Measurements from ENCODE around the gene PTPRG. TPM values are rescaled to one million over a fixed set of nuclear protein-coding genes. Genes with fewer than 3 reads are reported as not detected.

PTPRG gene
- total and polyA plus RNA-seq, 12 donors = 6.3 to 119 (median 72.2) TPM

DNA sequence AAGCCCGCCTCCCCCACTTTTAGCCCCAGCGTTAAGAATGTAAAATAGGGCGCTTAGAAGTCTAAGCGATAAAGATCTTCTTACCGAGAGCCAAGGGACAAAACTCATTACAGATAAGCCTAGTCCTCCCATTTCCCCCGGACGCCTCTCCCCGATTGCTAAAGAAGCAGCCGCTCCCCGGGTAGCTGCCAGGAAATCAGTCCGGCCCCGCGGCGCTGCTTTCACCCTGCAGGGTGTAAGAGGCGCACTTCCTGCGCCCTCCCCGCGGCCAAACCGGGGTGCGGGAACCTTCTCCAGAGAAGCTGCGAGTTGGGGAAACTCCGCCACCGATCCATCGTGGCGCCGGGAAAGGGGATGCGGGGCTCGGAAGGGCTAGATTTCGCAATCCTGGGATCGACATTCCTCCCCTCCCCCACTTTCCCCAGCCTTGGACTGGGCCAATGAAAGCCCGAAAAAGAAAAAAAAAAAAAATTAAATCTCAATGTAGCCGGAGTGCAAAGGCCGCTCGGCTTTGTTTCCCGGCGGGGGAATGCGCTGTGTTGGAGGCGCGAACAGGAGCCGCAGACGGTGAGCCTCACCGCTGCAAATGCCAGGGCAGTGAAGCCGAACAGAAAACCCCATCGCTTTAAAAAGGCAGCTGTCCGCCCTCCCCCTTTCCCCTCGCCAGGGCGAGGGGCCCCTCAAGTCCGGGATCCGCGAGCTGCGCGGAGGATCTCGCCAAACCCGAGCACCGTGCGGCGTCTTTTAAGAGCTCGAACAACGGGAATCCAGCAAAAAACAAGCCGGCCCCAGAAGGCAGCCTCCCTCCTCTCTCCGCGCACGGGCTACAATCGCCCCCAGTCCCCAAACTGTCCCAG is 626 bp upstream of the PTPRG start:
- DNase-seq = peak; percentile 84 to 93 (median 91)
- Histone ChIP-seq H3K4me3 (peak overlapping the region; percentile 21 to 93 (median 68)), H3K4me1 (replicated peaks in 1 of 2) (peaks cover 0 to 19% of the 10 kb centered on the region in 2 donors), H3K27ac (peak overlapping the region; percentile 89 to 97 (median 94)), H3K9me3 (replicated peaks in 1 of 3) (no peaks in the 10 kb centered on the region), H3K36me3 (replicated peaks in 1 of 2) (no peaks in the 10 kb centered on the region), H3K27me3 (no peaks in the 10 kb centered on the region)
- intact Hi-C loops (cut with DNase I) = loop anchor here (5.0 to 10.0 kb wide), 6 partner anchors 74 to 627 kb away; no protein-coding TSS in a partner anchor
- 0 to 1% (median 1%) methylated on average over 29 to 64 of the region's 64 CpGs for WGBS, 4 donors
- TF ChIP-seq, protein P1, sequence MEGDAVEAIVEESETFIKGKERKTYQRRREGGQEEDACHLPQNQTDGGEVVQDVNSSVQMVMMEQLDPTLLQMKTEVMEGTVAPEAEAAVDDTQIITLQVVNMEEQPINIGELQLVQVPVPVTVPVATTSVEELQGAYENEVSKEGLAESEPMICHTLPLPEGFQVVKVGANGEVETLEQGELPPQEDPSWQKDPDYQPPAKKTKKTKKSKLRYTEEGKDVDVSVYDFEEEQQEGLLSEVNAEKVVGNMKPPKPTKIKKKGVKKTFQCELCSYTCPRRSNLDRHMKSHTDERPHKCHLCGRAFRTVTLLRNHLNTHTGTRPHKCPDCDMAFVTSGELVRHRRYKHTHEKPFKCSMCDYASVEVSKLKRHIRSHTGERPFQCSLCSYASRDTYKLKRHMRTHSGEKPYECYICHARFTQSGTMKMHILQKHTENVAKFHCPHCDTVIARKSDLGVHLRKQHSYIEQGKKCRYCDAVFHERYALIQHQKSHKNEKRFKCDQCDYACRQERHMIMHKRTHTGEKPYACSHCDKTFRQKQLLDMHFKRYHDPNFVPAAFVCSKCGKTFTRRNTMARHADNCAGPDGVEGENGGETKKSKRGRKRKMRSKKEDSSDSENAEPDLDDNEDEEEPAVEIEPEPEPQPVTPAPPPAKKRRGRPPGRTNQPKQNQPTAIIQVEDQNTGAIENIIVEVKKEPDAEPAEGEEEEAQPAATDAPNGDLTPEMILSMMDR (IDR thresholded peaks at IDR 0.05) = peak in 4 of 6 experiments; percentile 32 to 46 (median 41)
- peak; percentile 9 to 62 for TF ChIP-seq POLR2A (IDR thresholded peaks at IDR 0.05)

DNA sequence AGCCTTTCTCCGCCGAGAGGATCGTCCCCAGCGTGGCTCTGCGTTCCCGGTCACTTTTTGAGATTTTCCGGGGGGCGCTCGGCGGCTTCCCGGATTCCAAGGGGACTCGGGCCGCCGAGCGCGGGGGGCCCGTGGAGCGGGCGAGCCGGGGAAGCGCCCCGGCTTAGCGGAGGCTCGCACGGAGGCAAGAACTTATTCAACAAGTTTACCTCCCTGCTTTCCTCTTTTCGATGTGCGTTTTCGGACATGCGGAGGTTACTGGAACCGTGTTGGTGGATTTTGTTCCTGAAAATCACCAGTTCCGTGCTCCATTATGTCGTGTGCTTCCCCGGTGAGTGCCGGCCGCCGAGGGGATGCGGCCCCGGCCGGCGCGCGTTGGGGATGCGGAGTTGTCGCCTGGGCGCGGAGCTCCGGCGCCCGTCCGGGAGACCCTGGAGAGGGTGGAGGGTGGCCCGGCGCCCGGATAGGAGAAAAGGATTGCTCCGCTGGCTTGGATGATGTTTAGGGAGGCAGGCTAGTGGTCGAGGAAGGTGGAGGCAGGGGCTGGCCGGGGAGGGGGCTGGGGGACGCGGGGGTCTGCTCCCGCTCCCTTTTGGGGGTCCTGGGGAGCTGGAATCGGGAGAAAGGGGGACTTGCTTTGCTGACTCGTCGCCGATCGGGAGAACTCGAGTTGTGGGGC is 810 bp downstream of the PTPRG start:
- WGBS, 4 donors = 1 to 2% (median 1%) methylated on average over 36 to 65 of the region's 65 CpGs
- intact Hi-C loops (cut with DNase I) = loop anchor here (5.0 to 10.0 kb wide), 6 partner anchors 73 to 625 kb away; no protein-coding TSS in a partner anchor
- Histone ChIP-seq H3K4me1 (replicated peaks in 1 of 2) (peaks cover 0 to 20% of the 10 kb centered on the region in 2 donors), H3K4me3 (peak overlapping the region; percentile 42 to 93 (median 74)), H3K27me3 (no peaks in the 10 kb centered on the region), H3K36me3 (replicated peaks in 1 of 2) (no peaks in the 10 kb centered on the region), H3K9me3 (replicated peaks in 1 of 3) (no peaks in the 10 kb centered on the region), H3K27ac (peak overlapping the region; percentile 89 to 97 (median 94))
- TF ChIP-seq, protein P1 (IDR thresholded peaks at IDR 0.05) = no peak
- no peak for TF ChIP-seq POLR2A (IDR thresholded peaks at IDR 0.05)
- peak in 4 of 7 donors; percentile 15 to 32 (median 32) for DNase-seq

DNA sequence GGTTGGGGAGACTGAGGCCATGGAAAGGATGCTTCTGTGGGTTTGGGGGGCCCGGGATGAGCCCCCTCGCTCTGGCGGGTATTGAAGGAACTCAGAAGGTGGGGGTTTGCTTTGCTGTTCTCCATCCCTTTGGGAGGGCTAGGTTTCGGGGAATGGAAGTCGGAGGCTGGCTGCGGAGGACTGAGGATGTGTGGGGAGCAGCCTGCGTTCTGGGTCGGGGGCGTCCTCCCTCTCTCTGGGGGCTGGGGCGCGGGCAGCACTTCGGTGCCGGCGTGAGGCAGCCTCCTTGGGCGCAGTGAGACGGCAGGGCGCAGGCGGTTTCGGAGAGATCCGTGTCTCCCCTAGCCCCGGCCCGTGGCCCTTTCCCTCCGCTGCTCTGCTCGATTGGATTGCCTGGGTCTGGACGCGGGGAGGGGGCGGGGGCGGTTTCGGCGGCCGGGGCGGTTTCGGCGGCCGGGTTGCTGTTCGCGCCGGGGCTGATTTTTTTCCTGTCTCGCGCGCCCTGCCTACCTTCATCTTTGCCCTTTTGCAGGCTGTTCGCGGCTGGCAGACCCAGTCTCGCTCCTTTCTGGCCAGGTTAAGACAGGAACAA is 1.4 kb downstream of the PTPRG start:
- peak overlapping the region; percentile 64 to 93 (median 74) for H3K4me3 ChIP-seq
- 1 to 3% (median 1%) methylated on average over 13 to 44 of the region's 44 CpGs for WGBS, 4 donors
- TF ChIP-seq POLR2A (IDR thresholded peaks at IDR 0.05) = no peak
- TF ChIP-seq, protein P1 (IDR thresholded peaks at IDR 0.05) = no peak
- H3K36me3 ChIP-seq (replicated peaks in 1 of 2) = no peaks in the 10 kb centered on the region
- intact Hi-C loops (cut with DNase I) = loop anchor here (5.0 to 10.0 kb wide), 6 partner anchors 72 to 624 kb away; no protein-coding TSS in a partner anchor
- peak; percentile 39 to 62 (median 49) for DNase-seq
- no peaks in the 10 kb centered on the region for H3K27me3 ChIP-seq
- peak overlapping the region in 3 of 5 donors; percentile 94 to 97 (median 95) for H3K27ac ChIP-seq
- peaks cover 0 to 20% of the 10 kb centered on the region in 2 donors for H3K4me1 ChIP-seq (replicated peaks in 1 of 2)
- H3K9me3 ChIP-seq (replicated peaks in 1 of 3) = no peaks in the 10 kb centered on the region

Data from adrenal gland (tissue), 12 donors.